ENCODE measurements around the gene LGALS3. TPM values are rescaled to one million over a fixed set of nuclear protein-coding genes. Genes with fewer than 3 reads are reported as not detected.
A peak's percentile ranks its signal among the peaks of the same experiment; 100 is the strongest.

LGALS3 gene
- total RNA-seq, 4 donors from 2014 or later: 325 to 450 (median 349) TPM

- TF ChIP-seq, protein P1, sequence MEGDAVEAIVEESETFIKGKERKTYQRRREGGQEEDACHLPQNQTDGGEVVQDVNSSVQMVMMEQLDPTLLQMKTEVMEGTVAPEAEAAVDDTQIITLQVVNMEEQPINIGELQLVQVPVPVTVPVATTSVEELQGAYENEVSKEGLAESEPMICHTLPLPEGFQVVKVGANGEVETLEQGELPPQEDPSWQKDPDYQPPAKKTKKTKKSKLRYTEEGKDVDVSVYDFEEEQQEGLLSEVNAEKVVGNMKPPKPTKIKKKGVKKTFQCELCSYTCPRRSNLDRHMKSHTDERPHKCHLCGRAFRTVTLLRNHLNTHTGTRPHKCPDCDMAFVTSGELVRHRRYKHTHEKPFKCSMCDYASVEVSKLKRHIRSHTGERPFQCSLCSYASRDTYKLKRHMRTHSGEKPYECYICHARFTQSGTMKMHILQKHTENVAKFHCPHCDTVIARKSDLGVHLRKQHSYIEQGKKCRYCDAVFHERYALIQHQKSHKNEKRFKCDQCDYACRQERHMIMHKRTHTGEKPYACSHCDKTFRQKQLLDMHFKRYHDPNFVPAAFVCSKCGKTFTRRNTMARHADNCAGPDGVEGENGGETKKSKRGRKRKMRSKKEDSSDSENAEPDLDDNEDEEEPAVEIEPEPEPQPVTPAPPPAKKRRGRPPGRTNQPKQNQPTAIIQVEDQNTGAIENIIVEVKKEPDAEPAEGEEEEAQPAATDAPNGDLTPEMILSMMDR (IDR thresholded peaks at IDR 0.05): no peak
- DNase-seq (ENCODE audit: low spot score) (no peak), ATAC-seq (ENCODE audit: low FRiP score) (no peak)
Measured at GRCh38 chr14:55120571-55121495, 8.2 kb upstream of the LGALS3 start.

GRCh38 chr14:55121628-55122439 lies 7.2 kb upstream of the LGALS3 start:
- DNase-seq (ENCODE audit: low spot score): no peak
- ATAC-seq (ENCODE audit: low FRiP score): no peak
- TF ChIP-seq, protein P1 (IDR thresholded peaks at IDR 0.05): no peak

DNA sequence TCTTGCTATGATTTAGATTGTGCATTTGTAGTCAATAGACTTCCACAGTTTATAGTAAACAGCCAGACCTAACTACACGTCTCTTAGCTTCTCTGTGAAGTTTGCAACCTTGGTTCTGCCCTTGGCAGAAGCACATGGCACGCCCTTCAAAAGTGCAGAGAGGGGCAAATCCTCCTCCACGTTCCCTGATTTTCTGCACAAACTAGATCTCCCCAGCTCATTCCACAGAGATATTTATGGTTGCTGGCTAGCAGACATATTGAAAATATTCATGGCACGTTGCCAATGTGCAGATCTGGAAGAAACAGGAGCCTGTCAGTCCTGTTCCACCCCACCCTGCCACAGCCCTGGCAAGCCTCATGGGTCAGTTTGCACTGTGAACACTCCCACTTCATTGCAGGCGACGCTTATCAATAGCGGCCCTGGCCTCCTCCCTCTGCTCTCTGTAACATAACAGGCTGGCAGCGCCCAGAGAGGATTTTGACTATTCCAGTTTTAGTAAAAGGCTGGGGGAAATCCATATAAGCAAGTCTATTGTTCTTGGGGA lies 6.5 kb upstream of the LGALS3 start:
- DNase-seq (ENCODE audit: low spot score) (no peak), ATAC-seq (ENCODE audit: low FRiP score) (peak; percentile 6)
- TF ChIP-seq, protein P1 (IDR thresholded peaks at IDR 0.05): no peak

- TF ChIP-seq, protein P1 (IDR thresholded peaks at IDR 0.05): no peak
- ATAC-seq (ENCODE audit: low FRiP score) (peak; percentile 83), DNase-seq (ENCODE audit: low spot score) (no peak)
Measured at GRCh38 chr14:55123101-55123500, 6.0 kb upstream of the LGALS3 start.

DNA sequence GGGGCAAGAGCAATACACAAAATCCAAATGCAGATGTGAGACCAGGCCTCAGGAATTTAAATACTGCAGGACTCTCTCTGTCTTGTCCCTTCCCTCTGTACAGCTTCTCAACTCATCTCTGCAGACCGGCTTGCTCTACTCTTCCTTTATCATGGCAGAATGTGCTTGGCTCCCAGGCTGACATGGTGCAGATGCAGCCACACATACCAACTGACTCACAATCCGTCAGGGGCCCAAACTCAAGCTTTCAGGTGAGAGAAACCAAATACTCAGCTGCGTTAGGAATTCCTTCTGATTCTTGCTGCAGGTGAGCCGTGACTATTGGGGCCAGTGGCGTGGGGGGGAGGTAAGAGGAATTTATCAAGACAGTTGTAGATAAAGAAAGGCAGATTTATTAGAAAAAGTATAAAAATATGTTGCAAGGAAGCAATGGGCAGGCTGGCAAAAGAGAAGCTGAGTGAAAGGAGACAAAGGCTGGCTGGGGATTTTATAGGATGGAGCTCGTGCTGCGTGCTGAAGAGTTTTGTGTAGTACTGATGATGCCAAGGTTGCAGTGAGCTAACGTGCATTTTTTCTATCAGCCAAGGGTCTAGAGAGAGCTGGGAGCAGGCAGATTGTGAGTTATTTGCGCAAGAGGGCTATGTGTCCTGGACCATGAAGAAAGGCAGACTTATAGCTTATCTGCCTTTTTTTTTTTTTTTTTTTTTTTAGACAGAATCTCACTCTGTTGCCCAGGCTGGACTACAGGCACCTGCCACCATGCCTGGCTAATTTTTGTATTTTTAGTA lies 5.0 kb upstream of the LGALS3 start:
- DNase-seq (ENCODE audit: low spot score) (no peak), ATAC-seq (ENCODE audit: low FRiP score) (no peak)
- TF ChIP-seq, protein P1 (IDR thresholded peaks at IDR 0.05): no peak

GRCh38 chr14:55124774-55125386 lies 4.2 kb upstream of the LGALS3 start:
- TF ChIP-seq, protein P1 (IDR thresholded peaks at IDR 0.05): no peak
- DNase-seq (ENCODE audit: low spot score) (no peak), ATAC-seq (ENCODE audit: low FRiP score) (no peak)
